ENCODE measurements around the gene RPL12.

DNA sequence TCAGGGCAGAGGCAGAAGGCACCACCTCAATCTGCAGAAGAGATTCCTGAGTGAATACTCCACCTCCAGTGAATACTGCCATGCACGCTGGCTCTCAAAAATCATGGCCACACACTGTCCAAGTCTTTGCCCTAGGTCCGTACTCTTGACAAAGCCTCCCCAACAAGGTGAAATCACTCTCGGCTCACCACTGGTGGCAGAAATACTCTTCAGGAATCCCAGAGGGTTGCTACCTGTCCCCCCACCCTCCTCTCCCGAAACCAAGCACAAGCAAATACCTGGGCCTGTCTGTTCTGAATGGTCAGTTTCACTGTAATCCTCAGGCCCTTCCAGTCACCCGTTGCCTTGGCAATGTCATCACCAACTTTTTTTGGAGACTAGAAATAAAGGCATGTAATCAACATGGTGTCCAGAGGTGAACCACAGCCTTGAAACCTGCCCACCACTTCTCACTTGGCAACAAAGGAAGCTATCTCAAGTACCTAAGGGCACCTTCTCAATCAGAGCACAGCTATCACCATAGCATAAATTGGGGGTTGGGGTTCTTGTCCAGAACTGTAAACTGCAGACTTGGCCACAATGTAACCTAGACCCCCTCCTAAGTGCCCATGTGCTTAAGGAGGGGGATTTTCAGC lies 1.8 kb downstream of the RPL12 start:
- no peak for TF ChIP-seq POLR2A (IDR thresholded peaks at IDR 0.05)
- TF ChIP-seq, protein P1, sequence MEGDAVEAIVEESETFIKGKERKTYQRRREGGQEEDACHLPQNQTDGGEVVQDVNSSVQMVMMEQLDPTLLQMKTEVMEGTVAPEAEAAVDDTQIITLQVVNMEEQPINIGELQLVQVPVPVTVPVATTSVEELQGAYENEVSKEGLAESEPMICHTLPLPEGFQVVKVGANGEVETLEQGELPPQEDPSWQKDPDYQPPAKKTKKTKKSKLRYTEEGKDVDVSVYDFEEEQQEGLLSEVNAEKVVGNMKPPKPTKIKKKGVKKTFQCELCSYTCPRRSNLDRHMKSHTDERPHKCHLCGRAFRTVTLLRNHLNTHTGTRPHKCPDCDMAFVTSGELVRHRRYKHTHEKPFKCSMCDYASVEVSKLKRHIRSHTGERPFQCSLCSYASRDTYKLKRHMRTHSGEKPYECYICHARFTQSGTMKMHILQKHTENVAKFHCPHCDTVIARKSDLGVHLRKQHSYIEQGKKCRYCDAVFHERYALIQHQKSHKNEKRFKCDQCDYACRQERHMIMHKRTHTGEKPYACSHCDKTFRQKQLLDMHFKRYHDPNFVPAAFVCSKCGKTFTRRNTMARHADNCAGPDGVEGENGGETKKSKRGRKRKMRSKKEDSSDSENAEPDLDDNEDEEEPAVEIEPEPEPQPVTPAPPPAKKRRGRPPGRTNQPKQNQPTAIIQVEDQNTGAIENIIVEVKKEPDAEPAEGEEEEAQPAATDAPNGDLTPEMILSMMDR (IDR thresholded peaks at IDR 0.05) = no peak
- TF ChIP-seq POLR2AphosphoS5 (IDR thresholded peaks at IDR 0.05; ENCODE audit: insufficient read depth in 1 of 2, low read depth in 1 of 2) = no peak
